ENCODE measurements around the gene LRRC58.
"Not testable (repeated sequence)": the region's sequence is repeated elsewhere in the genome, so short reads cannot be mapped to it uniquely, and the experiment has no call there.

Gene LRRC58

GRCh38 chr3:120348991-120349854 lies at the start of gene LRRC58:
Gene LRRC58, minus strand, starts transcription at chr3:120349354. Its CDS starts 111 bp downstream, at chr3:120349243.
- peak; percentile 97 for DNase-seq (ENCODE audit: low read depth, low spot score)

GRCh38 chr3:120396469-120396868 lies 47.3 kb upstream of the LRRC58 start:
- no peak for DNase-seq (ENCODE audit: low read depth, low spot score)

GRCh38 chr3:120394347-120394746 lies 45.2 kb upstream of the LRRC58 start:
- DNase-seq (ENCODE audit: low read depth, low spot score): no peak

- no peak for DNase-seq (ENCODE audit: low read depth, low spot score)
Observed at GRCh38 chr3:120393761-120394160, 44.6 kb upstream of the LRRC58 start.

GRCh38 chr3:120393243-120393642 lies 44.1 kb upstream of the LRRC58 start:
- no peak for DNase-seq (ENCODE audit: low read depth, low spot score)

GRCh38 chr3:120382941-120383447 lies 33.8 kb upstream of the LRRC58 start:
- DNase-seq (ENCODE audit: low read depth, low spot score): no peak

- DNase-seq (ENCODE audit: low read depth, low spot score): no peak
Observed at GRCh38 chr3:120381503-120381902, 32.3 kb upstream of the LRRC58 start.

- not testable (repeated sequence) for DNase-seq (ENCODE audit: low read depth, low spot score)
Observed at GRCh38 chr3:120377948-120378347, 28.8 kb upstream of the LRRC58 start.

GRCh38 chr3:120370463-120370862 lies 21.3 kb upstream of the LRRC58 start:
- no peak for DNase-seq (ENCODE audit: low read depth, low spot score)

- DNase-seq (ENCODE audit: low read depth, low spot score): no peak
Observed at GRCh38 chr3:120369037-120369467, 19.9 kb upstream of the LRRC58 start.

- no peak for DNase-seq (ENCODE audit: low read depth, low spot score)
Observed at GRCh38 chr3:120368172-120368571, 19.0 kb upstream of the LRRC58 start.

GRCh38 chr3:120364821-120365220 lies 15.7 kb upstream of the LRRC58 start:
- DNase-seq (ENCODE audit: low read depth, low spot score): peak; percentile 47

- DNase-seq (ENCODE audit: low read depth, low spot score): no peak
Observed at GRCh38 chr3:120364101-120364500, 14.9 kb upstream of the LRRC58 start.

GRCh38 chr3:120357807-120358206 lies 8.7 kb upstream of the LRRC58 start:
- DNase-seq (ENCODE audit: low read depth, low spot score): no peak

GRCh38 chr3:120355486-120355885 lies 6.3 kb upstream of the LRRC58 start:
- DNase-seq (ENCODE audit: low read depth, low spot score): no peak

GRCh38 chr3:120353463-120353862 lies 4.3 kb upstream of the LRRC58 start:
- DNase-seq (ENCODE audit: low read depth, low spot score): no peak

GRCh38 chr3:120352017-120352416 lies 2.9 kb upstream of the LRRC58 start:
- no peak for DNase-seq (ENCODE audit: low read depth, low spot score)

- DNase-seq (ENCODE audit: low read depth, low spot score): peak; percentile 54
Observed at GRCh38 chr3:120350401-120350941, 1.3 kb upstream of the LRRC58 start.

- DNase-seq (ENCODE audit: low read depth, low spot score): no peak
Observed at GRCh38 chr3:120349855-120350125, 636 bp upstream of the LRRC58 start.

- DNase-seq (ENCODE audit: low read depth, low spot score): peak; percentile 16
Observed at GRCh38 chr3:120348065-120348990, 826 bp downstream of the LRRC58 start.

- DNase-seq (ENCODE audit: low read depth, low spot score): peak; percentile 36
Observed at GRCh38 chr3:120344349-120344748, 4.8 kb downstream of the LRRC58 start.
